Astrocyte of the spinal cord (primary cell): ENCODE results near the gene GHRHR.

ENCODE experiments used
- DNase-seq: peaks from one replicate; pipeline ENCODE4 v3.0.0; 2011; ENCODE audit warnings: low read depth, low spot score
- H3K4me3 ChIP-seq: 2 replicates; pipeline ENCODE4 v1.5.1; 2011; ENCODE audit warnings: low read depth, mild to moderate bottlenecking, low read length, moderate library complexity
- CTCF ChIP-seq: IDR thresholded peaks from 2 replicates; pipeline ENCODE4 v1.5.1; 2012; ENCODE audit warnings: low read depth, mild to moderate bottlenecking, low read length, inconsistent platforms
- in situ Hi-C: cut with HindIII; loops from 2 replicates; pipeline ENCODE4 v1.10.0; 2017; ENCODE audit warnings: low sequenced_read_pairs

Gene GHRHR

DNA sequence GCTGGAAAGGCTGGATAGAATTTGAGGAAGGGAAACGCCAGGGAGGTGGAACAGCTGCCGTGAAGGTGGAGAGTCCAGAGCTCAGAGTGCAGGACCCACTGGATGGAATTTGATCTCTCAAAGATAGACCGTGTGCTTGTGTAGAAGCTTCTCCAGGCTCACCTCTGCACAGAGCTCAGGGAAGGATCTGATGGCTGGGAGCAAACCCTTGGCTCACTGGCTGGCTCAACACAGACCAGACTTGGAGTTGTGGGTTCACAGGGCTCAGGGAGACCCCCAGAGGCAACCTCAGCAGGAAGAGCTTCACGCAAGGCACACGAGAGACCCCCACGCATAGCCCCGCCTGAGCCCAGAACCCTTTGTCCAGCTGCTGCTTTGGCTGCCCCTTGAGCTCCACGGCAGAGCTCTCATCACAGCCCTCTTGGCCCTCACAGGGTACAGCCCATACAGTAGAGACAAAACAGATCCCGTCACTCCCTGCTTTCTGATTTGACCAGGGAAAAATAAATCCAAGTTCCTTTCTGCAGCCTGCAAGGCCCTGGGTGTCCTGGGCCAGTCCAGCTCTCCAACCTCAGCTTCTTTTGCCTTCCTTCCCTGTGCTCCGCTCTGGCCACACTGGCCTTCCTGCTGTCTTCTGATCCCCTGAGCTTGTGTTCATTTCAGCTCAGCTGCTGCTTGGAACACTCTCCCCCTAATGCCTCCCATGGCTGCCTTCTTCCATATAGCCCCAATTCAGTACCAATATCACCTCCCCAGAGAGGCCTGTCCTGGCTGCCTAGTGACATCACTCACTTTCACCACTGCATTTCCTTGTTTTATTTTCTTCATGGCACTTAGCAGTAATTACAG is 26.3 kb downstream of the GHRHR start:
- no peak for TF ChIP-seq CTCF
- no peak overlapping the region for H3K4me3 ChIP-seq
- no peak for DNase-seq
- in situ Hi-C loops, result no loop called here

GRCh38 chr7:30990673-30991170 is 27.0 kb downstream of the GHRHR start:
- in situ Hi-C loops, result no loop called here
- TF ChIP-seq CTCF, result no peak
- H3K4me3 ChIP-seq, result no peak overlapping the region
- DNase-seq, result no peak

- DNase-seq, result no peak
- in situ Hi-C loops, result no loop called here
- no peak for TF ChIP-seq CTCF
- no peak overlapping the region for H3K4me3 ChIP-seq
Observed at GRCh38 chr7:30992414-30992813, 28.7 kb downstream of the GHRHR start.

- no peak for DNase-seq
- no peak for TF ChIP-seq CTCF
- in situ Hi-C loops, result no loop called here
- no peak overlapping the region for H3K4me3 ChIP-seq
Observed at GRCh38 chr7:30994206-30995100, 30.7 kb downstream of the GHRHR start.

DNA sequence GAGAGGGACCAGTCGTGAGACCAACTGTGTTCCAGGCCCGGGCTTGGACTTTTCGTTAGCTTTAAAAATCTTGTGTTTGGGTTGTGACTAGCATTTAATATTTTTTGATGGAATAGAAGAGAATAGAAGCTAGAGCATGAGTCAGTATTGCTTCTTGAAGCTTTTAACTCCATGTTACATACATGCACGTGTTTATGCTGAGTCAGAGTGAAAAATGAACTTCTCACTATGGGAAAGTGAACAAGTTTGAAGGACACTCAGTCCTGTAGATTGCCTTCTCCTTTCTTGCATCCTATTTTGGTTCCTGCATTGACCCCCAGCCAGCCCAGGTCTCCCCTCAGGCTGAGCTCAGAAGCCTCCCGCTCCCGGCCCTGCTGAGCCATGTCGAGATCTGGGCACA is 31.8 kb downstream of the GHRHR start:
- no peak overlapping the region for H3K4me3 ChIP-seq
- TF ChIP-seq CTCF, result no peak
- in situ Hi-C loops, result no loop called here
- no peak for DNase-seq

DNA sequence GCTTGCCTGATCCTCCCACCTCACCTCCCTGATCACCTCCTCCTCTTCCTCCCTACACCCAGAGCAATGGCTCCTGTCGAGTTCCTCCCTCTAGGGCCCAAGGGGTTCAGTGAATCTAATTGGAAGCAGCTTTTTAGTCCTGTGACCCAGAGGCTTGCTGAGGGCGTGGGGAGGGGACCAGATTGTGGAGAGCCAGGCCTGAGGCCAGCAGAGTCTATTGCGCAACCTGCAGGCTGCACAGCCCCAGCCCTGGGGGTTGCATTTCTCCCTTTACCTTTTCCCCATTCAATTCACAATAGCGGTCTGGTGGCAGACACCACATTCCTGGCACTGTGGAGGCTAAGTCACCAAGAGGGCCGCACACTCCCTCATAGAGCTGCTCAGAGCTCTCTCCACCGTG is 32.5 kb downstream of the GHRHR start:
- TF ChIP-seq CTCF, result no peak
- in situ Hi-C loops, result no loop called here
- no peak overlapping the region for H3K4me3 ChIP-seq
- no peak for DNase-seq
